T1000 (cell line): ENCODE data around the gene CYB561A3.
"Not testable (repeated sequence)": the region's sequence is repeated elsewhere in the genome, so short reads cannot be mapped to it uniquely, and the experiment has no call there.

Source experiments
- DNase-seq: peaks from one replicate; lab custom pipeline; 2025; ENCODE audit warnings: mixed read lengths; lab: John Stamatoyannopoulos, UW

Gene CYB561A3, protein sequence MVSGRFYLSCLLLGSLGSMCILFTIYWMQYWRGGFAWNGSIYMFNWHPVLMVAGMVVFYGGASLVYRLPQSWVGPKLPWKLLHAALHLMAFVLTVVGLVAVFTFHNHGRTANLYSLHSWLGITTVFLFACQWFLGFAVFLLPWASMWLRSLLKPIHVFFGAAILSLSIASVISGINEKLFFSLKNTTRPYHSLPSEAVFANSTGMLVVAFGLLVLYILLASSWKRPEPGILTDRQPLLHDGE

GRCh38 chr11:61361741-61362541, at the start of gene CYB561A3, which contains the start of gene TMEM138:
CYB561A3 (minus strand) TSS chr11:61361882; CDS start chr11:61356713, 5,169 bp downstream.
TMEM138 (plus strand) TSS chr11:61362374; CDS start chr11:61364391, 2,017 bp downstream.
- DNase-seq = peak; percentile 86

GRCh38 chr11:61406991-61407728, 45.5 kb upstream of the CYB561A3 start:
- DNase-seq = no peak

DNA sequence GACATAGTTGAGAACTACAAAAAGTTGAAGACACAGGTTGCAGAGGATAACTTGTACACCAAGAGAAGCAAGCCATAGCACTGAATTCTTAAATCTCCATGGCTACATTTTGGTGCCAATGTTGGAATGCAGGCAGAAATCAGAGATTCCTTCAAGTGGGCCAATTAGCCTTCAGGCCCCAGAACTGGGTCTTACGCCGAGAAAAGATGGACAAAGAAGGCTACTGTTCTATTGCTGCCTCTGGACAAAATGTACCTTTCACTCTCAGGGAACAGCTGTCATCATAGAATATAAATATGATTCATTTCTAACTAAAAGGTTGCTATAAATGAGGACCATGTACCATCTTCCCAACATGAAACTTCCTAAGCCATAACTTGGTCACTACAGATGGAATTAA, 44.4 kb upstream of the CYB561A3 start:
- no peak for DNase-seq

DNA sequence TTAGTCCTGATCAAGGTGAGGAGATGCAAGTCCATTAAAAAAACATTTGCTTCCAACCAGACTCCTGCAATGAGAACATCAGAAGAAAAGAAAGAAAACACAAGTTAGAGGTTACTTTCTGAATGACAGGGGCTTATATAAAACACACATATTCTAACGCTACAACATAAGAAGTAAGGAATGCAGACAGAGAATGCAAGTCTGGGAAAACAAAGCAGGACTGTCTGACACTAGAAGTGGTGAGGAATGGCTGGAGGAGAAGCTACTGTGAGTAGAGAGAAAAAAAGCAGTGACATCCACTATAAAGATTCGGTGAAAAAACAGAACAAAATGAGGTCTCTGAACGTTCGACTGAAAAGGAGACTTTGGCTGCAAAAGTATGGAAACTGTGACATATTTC, 43.0 kb upstream of the CYB561A3 start:
- DNase-seq = no peak

GRCh38 chr11:61404103-61404502, 42.4 kb upstream of the CYB561A3 start:
- no peak for DNase-seq

DNA sequence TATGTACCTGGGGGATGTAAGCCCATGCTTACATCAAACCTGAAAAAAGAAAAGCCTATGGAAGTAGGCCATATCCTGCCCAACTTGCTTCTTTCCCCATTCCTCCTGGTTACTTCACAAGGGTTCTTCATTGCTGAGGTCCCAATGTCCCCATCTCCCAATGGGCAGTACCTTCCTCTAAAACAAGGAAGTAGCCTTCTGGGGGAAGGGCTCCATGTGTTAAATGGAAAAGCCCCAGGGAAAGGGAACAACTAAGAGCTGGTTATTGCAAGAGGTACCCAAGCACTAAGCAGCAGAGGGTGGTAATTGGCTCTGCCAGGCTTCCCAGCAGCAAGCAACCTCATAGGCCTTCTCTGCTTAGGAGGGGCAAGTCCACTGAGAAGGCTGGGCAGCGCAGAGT, 42.0 kb upstream of the CYB561A3 start:
- no peak for DNase-seq

- DNase-seq = no peak
These were observed 39.9 kb upstream of the CYB561A3 start for GRCh38 chr11:61401573-61401972.

GRCh38 chr11:61401173-61401572, 39.5 kb upstream of the CYB561A3 start:
- no peak for DNase-seq

GRCh38 chr11:61392981-61393595, 31.4 kb upstream of the CYB561A3 start:
- DNase-seq = no peak

- no peak for DNase-seq
These were observed 28.5 kb upstream of the CYB561A3 start for GRCh38 chr11:61390161-61390560.

GRCh38 chr11:61384271-61385242, 22.9 kb upstream of the CYB561A3 start:
- no peak for DNase-seq

- DNase-seq = not testable (repeated sequence)
These were observed 22.2 kb upstream of the CYB561A3 start for GRCh38 chr11:61383859-61384258.

GRCh38 chr11:61380884-61381283, 19.2 kb upstream of the CYB561A3 start:
- DNase-seq = no peak

DNA sequence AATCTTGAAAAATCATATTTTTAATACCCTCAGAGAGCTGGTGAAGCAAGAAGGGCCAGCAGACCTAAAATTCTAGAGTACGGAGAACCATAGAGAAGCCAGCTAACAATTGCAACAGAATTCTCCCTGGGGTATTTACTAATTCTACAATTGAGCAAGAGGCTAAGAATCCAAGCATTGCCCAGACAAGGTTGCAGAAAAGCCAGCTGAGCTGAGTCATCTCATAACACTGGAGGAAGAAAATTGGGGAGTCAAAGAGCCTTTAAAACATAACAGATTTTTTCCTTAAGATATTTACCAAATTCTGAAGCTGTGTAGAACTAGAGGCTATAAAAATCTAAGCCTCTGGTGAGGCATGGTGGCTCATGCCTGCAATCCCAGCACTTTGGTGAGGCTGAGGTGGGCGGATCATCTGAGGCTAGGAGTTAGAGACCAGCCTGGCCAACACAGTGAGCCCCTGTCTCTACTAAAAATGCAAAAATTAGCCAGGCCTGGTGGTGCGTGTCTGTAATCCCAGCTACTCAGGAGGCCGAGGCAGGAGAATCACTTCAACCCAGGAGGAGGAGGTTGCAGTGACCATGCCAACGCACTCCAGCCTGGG, 17.1 kb upstream of the CYB561A3 start:
- DNase-seq = peak; percentile 64

DNA sequence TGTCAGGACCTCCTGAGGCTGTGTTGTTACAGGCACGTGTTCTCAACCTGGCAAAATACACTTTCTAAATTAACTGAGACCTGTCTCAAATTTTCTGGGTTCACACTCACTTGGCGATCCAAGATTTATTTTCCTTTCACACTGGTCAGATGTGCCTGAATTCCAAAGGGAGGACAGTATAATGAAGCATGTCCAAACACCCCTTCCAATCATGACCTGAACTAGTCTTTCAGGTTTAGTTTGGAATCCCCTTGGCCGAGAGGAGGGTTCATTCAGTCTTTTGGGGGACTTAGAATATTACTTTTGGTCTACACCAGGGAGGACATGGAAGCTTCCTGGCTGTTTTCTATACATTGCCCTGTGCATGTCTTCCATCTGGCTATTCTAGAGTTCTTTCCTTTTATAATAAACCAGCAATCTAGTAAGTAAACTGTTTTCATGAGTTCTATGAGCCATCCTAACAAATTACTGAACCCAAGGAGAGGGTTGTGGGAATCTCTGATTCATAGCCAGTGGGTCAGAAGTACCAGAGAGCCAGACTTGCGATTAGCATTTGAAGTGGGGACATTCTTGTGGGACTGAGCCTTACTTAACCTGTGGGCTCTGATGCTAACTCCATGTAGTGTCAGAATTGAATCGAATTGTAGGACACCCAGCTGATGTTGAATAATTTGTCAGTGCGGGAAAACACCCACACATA, 15.9 kb upstream of the CYB561A3 start:
- no peak for DNase-seq

DNA sequence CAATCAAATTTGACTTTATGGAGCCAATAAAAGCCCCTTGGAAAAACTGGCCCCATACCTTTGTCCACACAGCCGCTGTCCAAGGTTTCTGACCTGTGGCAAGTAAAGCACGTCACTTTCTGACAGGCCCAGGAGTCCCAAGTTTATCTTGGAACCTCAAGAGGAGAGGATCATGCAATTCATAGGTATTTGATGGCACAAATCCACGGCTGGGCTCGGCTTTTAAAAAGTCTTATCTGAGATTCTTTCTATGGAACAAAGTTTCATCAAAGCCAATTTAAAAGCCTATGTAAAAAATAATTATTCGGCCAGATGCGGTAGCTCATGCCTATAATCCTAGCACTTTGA, 14.1 kb upstream of the CYB561A3 start:
- no peak for DNase-seq

DNA sequence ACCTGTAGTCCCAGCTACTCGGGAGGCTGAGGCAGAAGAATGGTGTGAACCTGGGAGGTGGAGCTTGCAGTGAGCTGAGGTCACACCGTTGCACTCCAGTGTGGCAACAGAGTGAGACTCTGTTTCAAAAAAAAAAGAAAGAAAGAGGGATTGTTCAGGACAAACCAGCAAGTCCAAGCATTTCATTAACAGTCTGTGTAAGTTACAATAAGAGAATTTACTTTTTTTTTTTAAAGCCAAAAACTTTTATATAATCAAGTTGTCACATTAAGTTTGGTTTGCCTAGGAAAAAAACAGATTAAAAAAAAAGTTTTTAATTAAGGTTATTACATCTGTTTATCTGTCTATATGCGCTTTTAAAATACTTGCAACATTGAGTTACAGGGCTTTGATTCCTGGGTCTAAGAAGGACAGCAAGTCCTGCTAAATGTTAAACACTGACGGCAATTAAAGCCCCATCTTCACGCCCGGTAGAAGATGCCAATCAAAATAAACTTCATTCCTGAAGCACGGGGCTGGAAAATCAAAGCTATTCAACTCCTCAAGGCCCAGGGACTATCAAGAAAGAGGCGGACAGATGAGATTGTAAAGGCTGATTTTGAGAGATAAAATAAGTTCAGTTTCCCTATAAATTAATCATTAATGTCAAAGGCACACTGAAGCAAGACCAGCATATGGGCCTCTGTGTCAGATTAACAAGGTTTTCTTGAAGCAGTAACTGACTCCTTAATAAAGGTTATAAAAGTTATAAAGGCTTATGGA, 11.2 kb upstream of the CYB561A3 start:
- no peak for DNase-seq

DNA sequence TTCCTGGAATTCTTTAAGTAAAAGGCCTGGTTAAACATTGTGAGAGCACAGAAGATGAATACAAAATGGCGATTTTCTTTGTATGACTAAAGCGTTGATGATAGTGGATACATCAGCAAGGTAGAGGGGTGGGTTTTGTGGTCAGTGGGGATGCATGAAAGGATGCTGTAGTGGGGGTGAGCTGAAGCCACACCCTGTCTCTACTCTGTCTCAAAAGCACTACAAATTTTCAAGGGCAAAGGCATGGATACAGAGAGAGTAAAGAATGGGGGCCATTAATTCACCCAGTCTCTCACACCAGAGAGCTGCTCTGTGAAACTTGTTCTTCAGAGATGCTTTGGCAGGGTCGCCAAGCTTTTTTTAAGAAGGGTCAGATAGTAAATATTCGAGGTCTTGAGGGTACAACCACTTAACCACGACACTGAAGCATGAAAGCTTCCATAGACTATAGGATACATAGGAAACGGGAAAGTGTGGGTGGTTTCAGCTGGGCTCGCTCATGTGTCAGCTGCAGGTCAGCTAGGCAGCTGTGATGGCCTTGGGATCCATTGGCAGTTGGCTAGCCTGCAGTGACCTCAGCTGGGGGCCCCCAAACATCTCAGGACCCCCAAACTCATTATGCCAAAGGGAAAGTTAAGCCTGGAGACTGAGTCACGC, 8.8 kb upstream of the CYB561A3 start:
- DNase-seq = no peak
